K562 (cell line): ENCODE data around the gene TMEM164. TPM values are rescaled to one million over a fixed set of nuclear protein-coding genes. Genes with fewer than 3 reads are reported as not detected.

Experiments used
- ARHGAP35 ChIP-seq: fragments of 450-650 bp; IDR thresholded peaks from 2 replicates; pipeline ENCODE4 v1.6.1; 2018; ENCODE audit not compliant: partially characterized antibody
- DPF2 ChIP-seq: fragments of 450-650 bp; IDR thresholded peaks from 2 replicates; pipeline ENCODE4 v1.6.1; 2016
- GATAD2A ChIP-seq: fragments of 450-650 bp; IDR thresholded peaks from 2 replicates; pipeline ENCODE4 v1.6.1; 2017
- HINFP ChIP-seq: fragments of 450-650 bp; conservative IDR thresholded peaks from 2 replicates; pipeline ENCODE4 v1.6.1; 2016; ENCODE audit warnings: missing genetic modification characterization, low read depth, mild to moderate bottlenecking, control low read depth, missing compliant biosample characterization
- JUNB ChIP-seq: fragments of 450-650 bp; formaldehyde crosslinking; conservative IDR thresholded peaks from 2 replicates; pipeline ENCODE4 v1.4.0; 2020; ENCODE audit warnings: mild to moderate bottlenecking
- KLF10 ChIP-seq: fragments of 250-450 bp; sonication (Bioruptor Pico); IDR thresholded peaks from 2 replicates; pipeline ENCODE4 v1.6.1; 2021; ENCODE audit warnings: matching md5 sums
- MECOM ChIP-seq: fragments of 250-450 bp; sonication (Bioruptor Pico); IDR thresholded peaks from 2 replicates; pipeline ENCODE4 v1.8.0; 2022; ENCODE audit warnings: inconsistent platforms
- MTA3 ChIP-seq: fragments of 450-650 bp; formaldehyde crosslinking; IDR thresholded peaks from 2 replicates; pipeline ENCODE4 v1.6.1; 2017; ENCODE audit warnings: mild to moderate bottlenecking, borderline replicate concordance
- NCOA6 ChIP-seq: fragments of 450-650 bp; IDR thresholded peaks from 2 replicates; pipeline ENCODE4 v1.6.1; 2017; ENCODE audit warnings: mild to moderate bottlenecking
- NELFE ChIP-seq: IDR thresholded peaks from 2 replicates; pipeline ENCODE4 v1.6.1; 2011; ENCODE audit warnings: mild to moderate bottlenecking; ENCODE audit not compliant: insufficient read depth, insufficient read length
- OTX1 ChIP-seq: fragments of 450-650 bp; formaldehyde crosslinking; IDR thresholded peaks from 2 replicates; pipeline ENCODE4 v1.4.0; 2022; ENCODE audit warnings: mild to moderate bottlenecking
- PYGO2 ChIP-seq: fragments of 450-650 bp; IDR thresholded peaks from 2 replicates; pipeline ENCODE4 v1.6.1; 2016; ENCODE audit warnings: mild to moderate bottlenecking, missing genetic modification characterization, moderate library complexity, missing compliant biosample characterization
- RAD21 ChIP-seq, 2 experiments: fragments of 250-450 bp in 1 of 2; fragments of 450-650 bp in 1 of 2; sonication (Bioruptor Pico) in 1 of 2; formaldehyde crosslinking in 1 of 2; IDR thresholded peaks in 1 of 2; conservative IDR thresholded peaks in 1 of 2; 2 replicates each; pipeline versions ENCODE4 v1.4.0 to v1.8.0; 2020 to 2022; ENCODE audit warnings: mild to moderate bottlenecking in 2 of 2, moderate library complexity in 1 of 2
- RBM22 ChIP-seq: fragments of 200-400 bp; formaldehyde crosslinking; IDR thresholded peaks from 2 replicates; pipeline ENCODE4 v1.6.1; 2018; ENCODE audit warnings: low read length, low read depth; ENCODE audit not compliant: poor library complexity, severe bottlenecking
- SPI1 ChIP-seq: IDR thresholded peaks from 2 replicates; pipeline ENCODE4 v1.6.1; 2011; ENCODE audit warnings: low read depth, low read length, control low read depth, borderline replicate concordance
- TAF7 ChIP-seq: fragments of 450-650 bp; IDR thresholded peaks from 2 replicates; pipeline ENCODE4 v1.6.1; 2016; ENCODE audit warnings: missing genetic modification characterization, missing compliant biosample characterization
- VEZF1 ChIP-seq: fragments of 200-800 bp; sonication (Bioruptor generic); IDR thresholded peaks from 2 replicates; pipeline ENCODE4 v1.6.1; 2017; ENCODE audit warnings: missing genetic modification characterization, missing compliant biosample characterization
- ZBTB1 ChIP-seq: sonication (generic); formaldehyde crosslinking; IDR thresholded peaks from 2 replicates; pipeline ENCODE4 v1.8.1; 2023; ENCODE audit warnings: missing genetic modification reagents, low read depth, mild to moderate bottlenecking, borderline replicate concordance
- ZHX1 ChIP-seq: fragments of 150-350 bp; conservative IDR thresholded peaks from 2 replicates; pipeline ENCODE4 v1.6.1; 2014; ENCODE audit warnings: low read length
- ZNF324 ChIP-seq: fragments of 250-450 bp; sonication (Bioruptor Pico); IDR thresholded peaks from 2 replicates; pipeline ENCODE4 v1.4.0; 2020; ENCODE audit warnings: mild to moderate bottlenecking
- ZNF41 ChIP-seq: fragments of 250-450 bp; sonication (Bioruptor Pico); conservative IDR thresholded peaks from 2 replicates; pipeline ENCODE4 v1.4.0; 2020; ENCODE audit warnings: mild to moderate bottlenecking
- ZNF445 ChIP-seq: fragments of 250-450 bp; sonication (Bioruptor Pico); IDR thresholded peaks from 2 replicates; pipeline ENCODE4 v1.4.0; 2020; ENCODE audit warnings: low read depth, mild to moderate bottlenecking, moderate library complexity
- ZNF785 ChIP-seq: fragments of 250-450 bp; sonication (Bioruptor Pico); IDR thresholded peaks from 2 replicates; pipeline ENCODE4 v1.4.0; 2020; ENCODE audit warnings: mild to moderate bottlenecking
- polyA plus RNA-seq, 8 experiments: library from polyadenylated mRNA; depleted of rRNA in 4 of 8; stranded (reverse) in 5 of 8; unstranded in 3 of 8; fragments of >200 nt; fragmentation: Nextera tagmentation in 2 of 8; fragmentation: Illumina TruSeq in 1 of 8; extraction: Ambion mirVana in 2 of 8; extraction: Trizol in 1 of 8; gene quantifications; 2 replicates each; pipeline versions ENCODE4 v1.2.1 to v1.2.3, GENCODE V29; 2011 to 2014; ENCODE audit warnings: inconsistent platforms in 1 of 8, missing spikeins in 1 of 8
- total RNA-seq, 7 experiments: library from RNA; depleted of rRNA in 6 of 7; stranded (reverse); fragments of >200 nt in 6 of 7; fragmentation: Illumina TruSeq in 2 of 7; extraction: Trizol in 2 of 7; gene quantifications; 2 replicates each; pipeline versions ENCODE4 v1.2.1 to v1.2.3, GENCODE V29; 2011 to 2021; ENCODE audit warnings: low replicate concordance in 1 of 7

The TMEM164 gene
- total and polyA plus RNA-seq, 9 of the 15 experiments (the other 6 are each of a cell fraction or from before 2014, with no cell fraction given), result 2.4 to 57.3 (median 23.1) TPM

GRCh38 chrX:110000847-110001713 is 1.8 kb upstream of the TMEM164 start (continued):
- no peak for TF ChIP-seq ZHX1
- TF ChIP-seq JUNB (CRISPR knock-in tag), result peak; percentile 61
- no peak for TF ChIP-seq ZBTB1 (CRISPR knock-in tag)
- peak; percentile 99 for TF ChIP-seq PYGO2
- TF ChIP-seq ZNF785 (CRISPR knock-in tag), result peak; percentile 70; the same call in 1 of the 2 replicates
- no peak for TF ChIP-seq ARHGAP35
- TF ChIP-seq KLF10 (CRISPR knock-in tag), result peak; percentile 90
- peak; percentile 91 for TF ChIP-seq ZNF445 (CRISPR knock-in tag)
- peak; percentile 96 for TF ChIP-seq OTX1 (CRISPR knock-in tag)
- peak; percentile 93 for TF ChIP-seq TAF7 (tag)
- no peak for TF ChIP-seq RBM22
- TF ChIP-seq DPF2, result 0 out of 2 replicates have a peak, but pooled peaks have one; percentile 13
- no peak for TF ChIP-seq SPI1
- no peak; the same call in 1 of the 2 replicates for TF ChIP-seq MTA3
- TF ChIP-seq RAD21 (CRISPR knock-in tag; conservative IDR thresholded peaks at IDR 0.05 in 1 of 2, IDR thresholded peaks at IDR 0.05 in 1 of 2), result peak in 1 of 2 experiments; percentile 18; a peak in 1 of 4 replicates
- no peak for TF ChIP-seq NELFE
- peak; percentile 62; the same call in 1 of the 2 replicates for TF ChIP-seq VEZF1 (CRISPR knock-in tag)
- TF ChIP-seq NCOA6, result no peak
- peak; percentile 89 for TF ChIP-seq GATAD2A
- TF ChIP-seq ZNF324 (CRISPR knock-in tag), result peak; percentile 84
- peak; percentile 97 for TF ChIP-seq ZNF41 (CRISPR knock-in tag)
- peak; percentile 95 for TF ChIP-seq HINFP
- TF ChIP-seq MECOM (CRISPR knock-in tag), result peak; percentile 99
